Left renal cortex interstitium (tissue), 4 donors: ENCODE results near the gene MMP24OS. TPM values are rescaled to one million over a fixed set of nuclear protein-coding genes. Genes with fewer than 3 reads are reported as not detected.
"Not testable (repeated sequence)": the region's sequence is repeated elsewhere in the genome, so short reads cannot be mapped to it uniquely, and the experiment has no call there.

Experiments
- DNase-seq, 4 donors: peaks; one replicate each; pipeline ENCODE4 v3.0.0-alpha.2; 2013; ENCODE audit warnings: low read depth in 4 of 4, low spot score in 2 of 4, missing footprints in 1 of 4
- polyA plus RNA-seq, 4 donors: library from polyadenylated mRNA; unstranded; fragments of 120-200 nt; gene quantifications; one replicate each; pipeline ENCODE4 v1.2.1, GENCODE V29; 2013; ENCODE audit not compliant: insufficient read length in 4 of 4

The MMP24OS gene
- polyA plus RNA-seq, result 10 to 100 TPM; 37.7 to 49.2 (median 42.7) TPM

- DNase-seq, result peak in 1 of 4 donors; percentile 71
Observed at GRCh38 chr20:35277531-35278395, at the start of gene MMP24OS. TSS of gene MMP24OS (minus strand) at chr20:35278122. CDS start at chr20:35277929, 193 bp downstream.

DNA sequence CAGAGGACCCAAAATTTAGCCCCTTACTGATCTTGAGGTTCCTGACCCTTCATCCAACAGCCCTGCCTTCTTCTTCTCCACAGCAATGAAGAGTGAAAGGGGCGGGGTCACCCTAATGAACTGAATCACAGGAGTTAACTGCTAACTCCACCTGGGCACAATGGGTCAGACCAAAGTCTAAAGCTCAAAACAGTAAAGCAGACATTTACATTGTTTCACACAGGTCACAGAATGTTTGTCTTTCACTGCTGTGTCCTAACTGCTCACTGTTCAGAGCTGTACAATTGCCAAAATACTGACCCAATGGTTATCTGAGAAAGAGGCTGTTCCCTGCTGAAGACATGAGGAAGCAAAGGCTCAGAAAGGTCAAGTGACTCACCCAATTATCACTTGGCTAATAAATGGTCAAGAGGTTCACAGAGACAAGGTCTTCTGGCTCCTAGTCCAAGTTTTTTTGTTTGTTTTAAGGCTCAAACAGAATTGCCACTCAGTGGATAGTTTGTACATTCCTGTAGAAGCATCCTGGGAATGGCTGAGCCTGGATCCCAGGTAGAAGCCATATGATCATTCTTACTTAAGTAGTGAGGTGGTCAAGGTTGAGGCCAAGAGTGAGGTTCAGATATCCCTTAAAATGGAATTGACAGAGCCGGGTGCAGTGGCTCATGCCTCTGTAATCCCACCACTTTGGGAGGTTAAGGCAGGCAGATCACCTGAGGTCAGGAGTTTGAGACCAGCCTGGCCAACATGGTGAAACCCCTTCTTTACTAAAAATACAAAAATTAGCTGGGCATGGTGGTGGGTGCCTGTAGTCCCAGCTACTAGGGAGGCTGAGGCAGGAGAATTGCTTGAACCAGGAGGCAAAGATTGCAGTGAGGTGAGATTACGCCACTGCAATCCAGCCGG lies 49.4 kb upstream of the MMP24OS start:
- no peak for DNase-seq

DNA sequence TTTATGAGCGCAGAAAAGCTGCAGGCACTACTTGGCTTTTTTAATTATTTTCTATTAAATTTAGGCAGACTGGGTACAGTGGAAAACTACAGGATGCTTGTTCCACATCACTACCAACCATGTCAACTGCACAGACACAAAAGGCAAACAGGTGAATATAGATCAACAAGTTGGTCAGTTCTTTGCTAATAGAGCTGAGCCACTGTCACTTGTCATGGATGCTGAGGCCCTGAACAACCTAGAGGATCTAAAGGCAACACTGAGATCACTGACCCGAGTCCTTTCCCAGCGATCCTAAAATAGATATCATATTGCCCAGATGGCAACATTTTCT lies 48.8 kb upstream of the MMP24OS start:
- no peak for DNase-seq

DNA sequence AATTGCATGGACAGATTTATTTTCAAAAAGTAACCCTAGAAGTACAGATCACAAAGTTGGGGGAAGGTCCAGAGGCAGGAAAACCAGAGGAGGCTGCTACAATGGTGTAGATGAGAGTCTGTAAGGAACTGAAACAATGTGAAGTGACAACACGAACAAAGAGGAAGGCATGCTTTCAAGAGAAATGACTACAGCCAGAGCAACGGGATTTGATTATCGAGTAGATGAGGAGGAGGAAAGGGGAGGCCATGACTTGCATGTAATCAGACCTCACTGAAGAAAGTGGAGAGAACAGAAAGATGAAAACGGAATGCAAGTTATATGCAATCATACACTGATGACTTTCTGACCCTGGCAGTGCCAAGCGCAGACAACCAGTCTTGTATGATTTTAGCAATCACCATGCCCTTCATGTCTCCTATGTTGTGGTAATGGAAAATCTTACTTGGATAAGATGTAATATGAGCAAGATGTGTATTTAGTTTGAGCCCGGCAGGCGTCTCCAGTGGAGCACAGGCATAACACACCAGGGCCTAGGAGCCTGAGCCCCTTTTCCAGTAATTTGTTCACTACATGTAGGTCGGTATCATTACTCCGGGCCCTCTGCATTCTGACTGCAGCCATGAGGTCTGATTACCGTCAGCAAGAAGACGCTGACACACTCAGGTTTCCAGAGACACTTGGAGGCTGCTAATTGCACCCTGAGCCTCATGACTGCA lies 48.3 kb upstream of the MMP24OS start:
- no peak for DNase-seq

DNA sequence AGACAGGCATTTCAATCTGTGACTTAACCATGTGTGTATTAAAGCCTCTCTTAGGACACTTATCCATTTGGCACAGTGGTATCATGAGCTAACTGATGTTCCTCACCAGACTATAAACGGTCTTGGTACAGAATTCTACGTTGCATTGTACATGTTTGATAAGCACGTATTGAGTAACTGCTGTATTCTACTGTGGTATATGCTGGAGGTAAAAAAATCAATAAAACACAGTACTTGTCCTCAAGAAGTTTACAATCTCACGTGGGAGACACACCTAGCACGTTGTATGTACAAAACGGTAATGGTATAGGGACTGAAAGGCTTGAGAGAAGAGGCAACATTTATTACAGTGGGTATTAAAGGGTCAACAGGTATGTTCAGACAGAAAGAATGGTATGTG lies 47.5 kb upstream of the MMP24OS start:
- DNase-seq, result no peak

GRCh38 chr20:35320396-35321126 lies 42.6 kb upstream of the MMP24OS start:
- DNase-seq, result no peak

DNA sequence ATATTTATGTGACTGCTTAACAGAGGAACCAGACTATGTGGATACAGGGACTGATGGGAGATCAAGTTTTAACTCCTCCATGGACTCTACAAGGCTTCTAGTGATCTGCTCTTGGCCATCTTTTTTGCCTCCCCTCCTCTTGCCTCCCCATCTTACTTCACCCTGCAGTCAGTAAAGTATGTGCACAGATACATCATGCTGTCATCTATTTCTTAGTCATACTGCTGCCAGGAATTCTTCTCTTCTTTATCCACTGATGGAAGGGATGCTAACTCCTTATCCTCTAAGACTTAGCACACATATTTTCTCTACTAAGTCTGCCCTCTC lies 41.9 kb upstream of the MMP24OS start:
- no peak for DNase-seq

- DNase-seq, result no peak
Observed at GRCh38 chr20:35319192-35319870, 41.4 kb upstream of the MMP24OS start.

- no peak for DNase-seq
Observed at GRCh38 chr20:35318502-35319157, 40.7 kb upstream of the MMP24OS start.

DNA sequence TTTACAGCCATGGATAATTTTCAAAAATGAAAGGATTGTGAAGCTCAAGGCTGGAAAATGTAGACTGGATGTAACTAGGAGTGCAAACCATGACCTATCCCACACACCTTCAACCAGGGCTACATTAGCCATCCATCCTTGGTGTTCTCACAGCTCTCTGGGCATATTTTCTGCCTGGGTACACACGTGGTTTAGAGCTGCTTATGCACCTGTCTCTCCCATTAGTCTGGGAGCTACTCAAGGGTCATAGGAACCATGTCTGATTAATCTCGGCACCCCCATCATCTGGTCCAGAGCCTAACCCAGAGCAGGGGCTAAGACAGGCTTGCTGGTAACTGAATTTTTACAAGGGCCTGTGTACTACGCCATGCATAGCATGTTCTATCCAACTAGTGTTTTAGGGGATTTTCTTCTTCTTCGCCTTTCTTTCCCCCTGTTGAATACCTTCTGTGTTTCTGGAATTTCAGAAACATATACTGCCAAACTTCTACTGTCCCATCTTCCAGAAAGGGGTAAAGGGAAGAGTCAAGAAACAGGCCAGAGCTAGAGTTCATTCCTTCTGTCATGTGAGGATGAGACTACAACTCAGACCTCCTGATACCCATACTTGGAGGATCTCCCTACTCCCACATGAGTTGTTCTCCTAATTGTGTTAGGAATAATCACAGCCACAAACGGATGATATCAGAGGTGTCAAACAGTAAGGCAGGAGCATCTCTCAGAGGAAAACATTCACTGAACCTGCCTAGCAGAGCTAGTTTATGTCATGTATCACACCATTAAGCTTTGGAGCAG lies 39.7 kb upstream of the MMP24OS start:
- DNase-seq, result no peak

GRCh38 chr20:35316086-35316485 lies 38.2 kb upstream of the MMP24OS start:
- no peak for DNase-seq

- DNase-seq, result not testable (repeated sequence)
Observed at GRCh38 chr20:35315632-35316020, 37.7 kb upstream of the MMP24OS start.

- DNase-seq, result no peak
Observed at GRCh38 chr20:35314816-35315631, 37.1 kb upstream of the MMP24OS start.

- DNase-seq, result no peak
Observed at GRCh38 chr20:35312318-35312717, 34.4 kb upstream of the MMP24OS start.

DNA sequence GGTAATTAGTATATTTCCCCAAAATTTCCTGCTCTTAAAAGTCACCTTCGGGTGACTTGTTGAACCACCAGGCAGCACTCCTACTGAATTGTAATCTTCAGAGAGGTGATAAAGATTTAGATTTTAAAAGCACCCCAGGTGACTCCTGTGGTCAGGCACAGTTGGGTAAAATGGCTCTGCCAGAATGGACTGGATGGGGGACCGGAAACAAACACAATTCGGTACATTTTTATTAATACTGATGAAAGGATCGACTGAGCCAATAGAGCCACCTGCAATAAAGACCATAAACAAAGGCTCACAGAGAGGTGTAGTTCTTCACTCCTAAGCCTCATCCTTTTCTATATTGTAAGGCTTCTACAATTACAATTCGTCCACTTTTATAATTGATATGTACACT lies 33.9 kb upstream of the MMP24OS start:
- DNase-seq, result no peak

- no peak for DNase-seq
Observed at GRCh38 chr20:35311409-35311808, 33.5 kb upstream of the MMP24OS start.
